WI38 (cell line): Measurements from ENCODE around the gene XIRP2.
"Not testable (repeated sequence)": the region's sequence is repeated elsewhere in the genome, so short reads cannot be mapped to it uniquely, and the experiment has no call there.

Experiments
- H3K4me3 ChIP-seq: 2 replicates; pipeline ENCODE4 v1.5.1; 2011; ENCODE audit warnings: low read depth, mild to moderate bottlenecking, control low read depth, low read length
- CTCF ChIP-seq: IDR thresholded peaks from 2 replicates; pipeline ENCODE4 v1.5.1; 2012; ENCODE audit warnings: low read depth, mild to moderate bottlenecking, control low read depth, low read length

The XIRP2 gene

DNA sequence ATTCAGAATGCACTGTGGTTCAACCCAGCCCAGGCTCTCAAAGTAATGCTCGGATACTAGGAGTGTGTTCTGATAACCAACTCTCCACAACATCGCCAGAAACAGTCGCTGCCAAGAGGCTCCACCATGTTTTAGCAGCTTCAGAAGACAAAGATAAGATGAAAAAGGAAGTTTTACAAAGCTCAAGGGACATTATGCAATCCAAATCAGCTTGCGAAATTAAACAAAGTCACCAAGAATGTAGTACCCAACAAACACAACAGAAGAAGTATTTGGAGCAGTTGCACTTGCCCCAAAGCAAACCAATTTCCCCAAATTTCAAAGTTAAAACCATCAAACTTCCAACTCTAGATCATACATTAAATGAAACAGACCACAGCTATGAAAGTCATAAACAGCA lies 360.9 kb downstream of the XIRP2 start:
- no peak for TF ChIP-seq CTCF
- no peak overlapping the region for H3K4me3 ChIP-seq

- no peak overlapping the region for H3K4me3 ChIP-seq
- TF ChIP-seq CTCF = no peak
These were observed 364.7 kb downstream of the XIRP2 start for GRCh38 chr2:167253025-167253424.

GRCh38 chr2:167254721-167255120 lies 366.4 kb downstream of the XIRP2 start:
- TF ChIP-seq CTCF = no peak

GRCh38 chr2:167258712-167259111 lies 370.4 kb downstream of the XIRP2 start:
- TF ChIP-seq CTCF = no peak
- H3K4me3 ChIP-seq = no peak overlapping the region

More at GRCh38 chr2:167254721-167255120, 366.4 kb downstream of the XIRP2 start:
- no peak overlapping the region for H3K4me3 ChIP-seq

DNA sequence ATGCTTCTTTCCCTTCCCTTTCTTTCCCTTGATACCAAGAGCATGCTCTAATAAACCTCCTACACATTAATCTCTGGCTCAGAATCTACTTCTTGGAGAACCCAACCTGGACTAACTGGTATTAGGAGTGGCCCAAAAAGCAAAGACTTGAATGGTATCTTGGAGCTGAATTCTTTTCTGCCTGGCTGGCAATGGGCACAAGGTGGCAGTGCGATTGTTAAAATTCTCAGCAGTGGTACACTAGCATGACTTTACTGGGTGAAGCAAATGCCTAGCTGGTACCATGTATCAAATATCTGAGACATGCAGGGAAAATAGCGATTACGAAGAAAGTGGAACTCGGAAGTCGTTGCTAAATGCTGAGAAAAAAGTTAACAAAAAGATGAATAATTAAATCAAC lies 376.1 kb downstream of the XIRP2 start:
- H3K4me3 ChIP-seq = no peak overlapping the region
- TF ChIP-seq CTCF = no peak

DNA sequence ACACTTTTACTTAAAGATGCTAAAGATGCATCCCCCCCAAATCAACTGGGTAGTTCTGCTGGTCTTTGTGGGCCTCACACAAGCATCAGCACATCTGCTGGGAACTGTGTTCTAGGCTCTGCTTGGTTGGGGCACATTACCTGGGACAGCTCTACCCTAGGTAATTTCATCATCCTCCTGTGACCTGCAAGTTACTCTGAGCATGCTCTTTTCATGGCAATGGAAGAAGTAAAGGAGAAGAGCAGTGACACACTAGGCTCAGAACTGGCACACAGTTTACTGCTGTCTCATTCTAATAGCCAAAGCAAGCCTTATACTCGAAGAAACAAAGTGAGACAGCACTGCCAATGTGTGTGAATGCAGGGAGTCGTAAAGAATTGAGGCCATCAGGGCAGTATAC lies 376.7 kb downstream of the XIRP2 start:
- TF ChIP-seq CTCF = no peak
- no peak overlapping the region for H3K4me3 ChIP-seq

DNA sequence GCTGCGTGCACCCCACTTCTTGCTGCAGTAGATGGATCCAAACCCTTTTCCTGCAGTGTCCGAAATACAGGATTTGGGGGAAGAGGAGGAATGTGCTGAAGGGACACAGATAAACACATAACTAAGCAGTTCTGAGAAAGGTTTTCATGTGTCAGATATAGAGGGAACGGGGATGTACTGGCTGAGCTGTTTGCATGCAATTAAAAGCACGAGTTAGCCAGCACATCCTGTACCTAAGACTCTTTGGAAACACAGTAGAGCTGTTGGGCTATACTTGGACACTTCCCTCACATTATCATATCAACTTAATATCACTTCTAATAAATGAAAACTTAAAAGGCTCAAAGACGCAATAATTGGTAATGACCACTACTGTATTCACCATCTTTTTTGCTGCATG lies 377.4 kb downstream of the XIRP2 start:
- H3K4me3 ChIP-seq = no peak overlapping the region
- no peak for TF ChIP-seq CTCF

- H3K4me3 ChIP-seq = not testable (repeated sequence)
These were observed 380.0 kb downstream of the XIRP2 start for GRCh38 chr2:167268245-167268644.
